GM12892 (cell line): ENCODE results near the gene KLHL35.

Source experiments
- POLR2AphosphoS5 ChIP-seq: IDR thresholded peaks from 2 replicates; pipeline ENCODE4 v1.6.1; 2011; ENCODE audit warnings: low read depth, low read length, control low read depth
- TAF1 ChIP-seq: IDR thresholded peaks from 2 replicates; pipeline ENCODE4 v1.6.1; 2011; ENCODE audit warnings: low read depth, mild to moderate bottlenecking, control low read depth, low read length, borderline replicate concordance

- TF ChIP-seq TAF1 (no peak), POLR2AphosphoS5 (no peak)
Measured at GRCh38 chr11:75423721-75424120, 9.3 kb downstream of the KLHL35 start.
